ENCODE measurements around the gene ACKR1.

The ACKR1 gene

GRCh38 chr1:159204161-159205141 is at the start of gene ACKR1:
TSS of gene ACKR1 (plus strand) at chr1:159204875. CDS start at chr1:159204960, 85 bp downstream.
- DNase-seq, result no peak

DNA sequence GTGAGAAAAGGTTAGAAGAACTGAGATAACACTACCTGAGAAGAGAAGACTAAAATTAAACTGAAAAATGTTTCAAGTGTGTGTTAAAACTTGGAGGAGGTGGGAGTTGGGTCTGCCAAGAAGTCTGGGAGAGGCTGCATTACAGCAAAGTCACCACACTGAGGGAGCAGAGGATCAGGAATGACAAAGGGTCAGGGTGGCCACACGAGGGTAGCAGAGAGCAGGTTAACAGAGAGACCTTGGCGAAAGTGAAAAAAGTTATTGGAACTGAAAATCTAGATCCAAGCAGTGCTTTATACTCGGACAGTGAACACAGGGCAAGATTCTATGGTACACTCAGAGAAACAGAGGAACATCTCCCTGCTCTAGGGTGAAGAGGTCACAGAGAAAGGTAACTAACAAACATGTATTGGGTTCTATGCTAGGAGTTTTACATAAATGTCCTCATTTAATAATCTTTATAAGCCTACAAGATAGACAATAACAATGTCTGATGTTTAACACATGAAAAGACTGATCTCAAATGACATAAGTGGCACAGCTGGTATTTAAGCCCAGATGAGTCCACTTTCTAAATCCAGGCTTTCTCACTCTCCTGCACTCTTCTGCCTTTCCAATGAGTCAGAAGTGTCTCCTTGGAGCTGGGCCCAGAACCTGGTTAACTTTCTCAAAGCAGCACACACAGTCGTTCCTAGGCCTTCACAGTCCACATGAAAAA is 43.5 kb upstream of the ACKR1 start:
- peak; percentile 43 for DNase-seq

DNA sequence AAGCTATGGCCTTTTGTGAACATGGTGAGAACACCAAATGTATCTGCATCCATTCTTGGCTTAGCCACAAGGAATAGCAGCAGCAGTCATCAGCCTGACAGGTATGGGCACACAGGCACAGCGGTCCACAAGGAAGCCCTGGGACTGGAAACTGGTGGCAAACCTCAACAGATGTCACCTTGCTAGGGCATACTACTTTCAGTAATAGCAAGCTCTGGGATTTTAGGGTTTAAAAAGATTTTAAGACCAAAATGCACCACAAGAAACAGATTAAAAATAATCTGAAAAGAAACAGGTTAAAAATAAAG is 43.0 kb upstream of the ACKR1 start:
- no peak for DNase-seq

DNA sequence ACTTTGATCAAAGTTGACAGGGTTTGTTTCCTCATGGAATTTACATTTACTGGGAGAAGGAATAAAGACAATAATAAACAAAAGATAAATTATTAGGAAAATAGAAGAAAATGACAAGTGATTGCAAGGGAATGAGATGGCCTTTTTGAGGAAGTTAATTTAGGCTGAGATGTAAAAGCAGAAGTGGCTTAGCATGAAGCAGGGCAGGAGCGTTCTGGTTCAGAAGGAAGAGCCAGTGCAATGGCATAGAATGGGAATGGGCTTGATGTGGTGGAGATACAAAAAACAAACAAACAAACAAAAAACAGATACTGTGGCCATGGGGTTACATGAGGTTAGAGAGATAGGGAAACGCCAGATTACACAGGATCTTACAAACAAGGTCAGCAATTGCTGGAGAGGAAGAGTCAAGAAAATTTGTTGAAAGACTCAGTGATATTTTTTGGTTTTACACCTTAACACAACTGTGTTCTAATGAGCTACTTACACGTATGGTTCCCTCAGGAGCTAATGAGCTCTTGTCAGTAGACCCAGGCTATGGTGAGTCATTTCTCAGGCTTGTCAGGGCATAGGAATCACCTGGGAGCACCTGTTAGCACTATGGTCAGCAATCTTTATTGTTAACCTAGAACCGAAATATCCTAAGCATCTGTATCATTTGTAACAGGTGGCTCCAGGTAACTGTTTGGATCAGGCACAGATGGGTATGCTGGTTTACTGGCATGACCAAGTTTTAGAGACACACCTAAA is 42.0 kb upstream of the ACKR1 start:
- DNase-seq, result no peak

DNA sequence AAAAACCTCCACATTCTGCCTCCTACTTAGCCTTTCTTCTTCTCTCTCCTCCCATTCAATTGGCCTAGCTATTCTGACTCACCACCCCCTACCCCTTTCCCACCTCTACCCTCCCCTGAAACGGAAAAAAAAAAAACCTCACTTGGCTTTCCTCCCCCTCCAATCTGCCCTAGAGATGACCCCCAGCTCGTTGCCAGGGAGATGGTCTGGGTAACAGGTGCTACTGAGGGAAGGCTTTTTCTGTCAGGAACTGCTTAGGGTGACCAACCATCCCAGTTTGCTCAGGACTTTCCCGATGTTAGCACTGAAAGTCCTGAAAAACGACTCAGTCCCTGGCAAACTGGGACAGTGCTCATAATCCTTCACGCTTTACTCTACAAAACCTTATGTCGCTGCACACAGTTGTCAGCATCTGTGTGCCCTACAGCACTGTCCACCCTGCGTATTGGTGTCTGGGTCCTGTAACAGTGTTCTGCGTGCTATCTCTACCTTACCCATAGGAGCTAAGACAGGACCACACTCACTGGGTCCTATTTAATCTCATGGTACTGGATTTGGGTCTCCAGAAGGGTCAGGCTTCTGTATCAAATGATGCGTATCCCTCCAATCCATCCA is 41.0 kb upstream of the ACKR1 start:
- DNase-seq, result no peak

- no peak for DNase-seq
These were observed 36.6 kb upstream of the ACKR1 start for GRCh38 chr1:159168043-159168442.

DNA sequence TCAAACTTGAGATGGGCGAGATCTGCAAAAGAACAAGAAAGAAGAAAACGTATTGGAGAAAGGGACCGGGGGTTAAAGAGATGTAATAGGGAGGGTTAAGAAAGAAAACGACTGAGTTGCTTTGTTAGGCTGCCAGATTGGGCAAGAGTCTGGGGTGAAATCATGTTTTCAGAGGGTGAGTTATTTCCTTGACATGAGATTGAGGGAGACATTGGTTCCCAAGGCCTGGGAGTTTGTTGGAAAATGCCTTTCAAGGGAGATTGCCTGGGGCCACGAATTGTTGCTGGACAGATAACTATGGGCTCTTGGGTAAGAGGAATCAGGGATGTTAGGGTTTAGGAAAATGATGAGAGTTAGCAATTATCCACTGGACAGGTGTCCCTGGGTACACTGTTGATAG is 34.0 kb upstream of the ACKR1 start:
- no peak for DNase-seq

- no peak for DNase-seq
These were observed 33.4 kb upstream of the ACKR1 start, which contains the start of gene CADM3 for GRCh38 chr1:159171254-159171687. TSS of gene CADM3 (plus strand) at chr1:159171615. CDS start at chr1:159171766, 151 bp downstream.

- no peak for DNase-seq
These were observed 32.8 kb upstream of the ACKR1 start for GRCh38 chr1:159171688-159172501.

GRCh38 chr1:159172614-159173291 is 31.9 kb upstream of the ACKR1 start:
- DNase-seq, result no peak

GRCh38 chr1:159173320-159173719 is 31.4 kb upstream of the ACKR1 start:
- no peak for DNase-seq

DNA sequence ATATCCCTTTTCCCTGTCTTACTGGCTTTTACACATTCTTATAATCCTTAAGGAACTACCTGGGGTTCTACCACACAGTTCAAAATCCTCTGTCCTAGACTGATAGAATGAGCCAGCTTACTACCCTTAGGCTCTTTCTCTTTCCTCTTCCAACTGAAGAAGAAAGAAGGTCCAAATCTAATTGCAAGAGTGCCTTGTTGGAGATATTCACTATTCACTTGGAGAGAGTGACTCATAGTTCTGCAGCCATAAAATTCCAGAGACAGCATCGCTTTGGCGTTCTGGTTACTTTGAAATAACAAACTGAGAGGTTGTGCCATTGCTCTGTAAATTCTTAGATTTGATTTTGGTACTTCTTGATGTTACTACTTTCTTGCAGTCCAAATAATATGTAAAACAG is 29.1 kb upstream of the ACKR1 start:
- no peak for DNase-seq

GRCh38 chr1:159177272-159177907 is 27.3 kb upstream of the ACKR1 start:
- no peak for DNase-seq

DNA sequence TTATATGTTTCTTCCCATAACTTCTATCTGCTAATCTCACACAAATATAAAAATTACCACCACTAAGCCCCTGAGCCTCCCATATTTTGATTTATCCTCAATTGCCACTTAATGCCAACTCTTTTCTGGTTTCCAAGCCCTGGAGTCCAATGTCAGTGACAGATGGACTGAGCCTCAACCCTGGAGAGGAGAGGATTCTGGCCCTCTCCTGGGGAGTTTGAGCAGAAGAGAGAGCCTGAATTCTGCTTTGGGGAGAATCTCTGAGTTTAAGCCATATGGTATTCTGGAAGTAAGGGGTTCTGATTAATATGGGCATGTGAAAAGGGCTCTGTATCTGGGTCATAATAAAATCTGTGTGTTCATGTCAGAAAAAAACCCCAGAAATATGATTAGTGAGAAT is 24.8 kb upstream of the ACKR1 start:
- no peak for DNase-seq

GRCh38 chr1:159180516-159180915 is 24.2 kb upstream of the ACKR1 start:
- no peak for DNase-seq

DNA sequence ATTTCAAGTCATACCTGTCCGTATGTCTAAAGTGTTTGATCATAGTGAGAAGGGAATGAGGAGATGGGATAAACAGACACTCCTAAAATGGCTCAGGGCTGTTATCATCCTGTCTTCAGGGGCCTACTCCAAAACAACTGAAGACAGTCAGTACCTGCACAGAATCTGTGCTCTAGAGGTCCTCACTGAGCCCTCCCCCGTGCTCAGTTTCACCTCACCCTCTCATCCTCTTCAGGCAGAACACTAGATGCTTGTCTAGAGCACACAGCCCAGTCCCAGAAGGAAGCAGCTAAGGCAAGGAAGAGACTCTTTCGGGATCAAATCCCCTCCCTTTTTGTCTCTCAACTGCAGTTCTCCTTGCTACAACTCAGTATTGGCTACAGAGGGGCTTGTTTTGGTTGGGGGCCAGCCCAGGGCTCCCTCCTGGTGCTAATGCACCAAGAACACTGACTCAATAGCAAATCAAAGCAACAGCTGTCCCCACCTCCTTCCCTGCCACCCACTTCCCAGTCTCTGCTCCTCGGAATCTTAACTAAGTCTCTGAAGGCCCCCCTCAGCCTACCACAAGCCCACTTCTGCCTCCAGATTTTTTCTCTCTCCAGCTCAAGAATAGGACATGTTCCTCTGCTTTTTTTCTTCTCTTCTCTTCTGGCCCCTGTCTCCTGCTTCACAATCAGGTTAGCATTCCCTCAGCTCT is 23.2 kb upstream of the ACKR1 start:
- no peak for DNase-seq

- DNase-seq, result no peak
These were observed 20.5 kb upstream of the ACKR1 start for GRCh38 chr1:159184201-159184600.

DNA sequence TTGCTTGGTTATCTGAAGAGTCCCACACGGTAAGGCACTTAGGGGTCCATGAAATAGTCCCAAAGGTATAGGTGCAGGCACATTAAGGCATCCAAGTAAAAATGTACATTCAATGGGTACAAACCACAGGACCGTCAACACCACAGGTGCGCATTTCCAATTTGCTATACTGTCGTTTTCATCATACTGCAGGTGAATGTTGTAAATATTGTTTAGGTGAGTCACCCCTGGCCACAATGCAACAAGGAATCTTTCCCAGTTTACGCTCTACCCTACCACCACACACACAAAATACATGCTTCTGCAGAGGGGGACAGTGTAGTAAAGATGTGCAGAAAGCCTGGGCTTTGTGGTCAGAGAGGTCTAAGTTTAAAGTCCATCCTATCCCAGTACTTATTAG is 19.6 kb upstream of the ACKR1 start:
- DNase-seq, result no peak

DNA sequence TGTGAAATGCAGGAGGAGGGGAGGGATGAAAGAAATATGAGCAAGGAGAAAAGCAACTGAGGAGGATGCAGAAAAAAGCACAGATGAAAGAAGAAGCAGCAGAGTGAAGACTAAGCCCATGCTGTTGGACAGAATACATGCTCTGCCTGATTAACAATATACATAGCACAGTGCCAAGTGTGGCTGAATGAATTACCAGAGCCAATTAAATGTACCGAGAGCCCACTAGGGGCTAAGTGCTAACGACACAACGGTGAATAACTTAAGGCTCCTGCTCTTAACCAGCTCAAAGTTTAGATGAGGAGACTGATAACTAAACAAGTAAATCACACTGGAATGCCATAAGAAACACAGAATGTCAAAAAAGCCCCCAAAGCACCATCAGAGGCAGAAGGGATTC is 17.6 kb upstream of the ACKR1 start:
- DNase-seq, result no peak

Measured in NCI-H1694 (cell line).